Activated naive CD4-positive, alpha-beta T cell (primary cell): ENCODE measurements around the gene FAM174C.
"Not testable (repeated sequence)": the region's sequence is repeated elsewhere in the genome, so short reads cannot be mapped to it uniquely, and the experiment has no call there.

Experiments
- DNase-seq, 4 experiments: peaks; one replicate each; lab custom pipeline; 2025; lab: John Stamatoyannopoulos, UW

The FAM174C gene

DNA sequence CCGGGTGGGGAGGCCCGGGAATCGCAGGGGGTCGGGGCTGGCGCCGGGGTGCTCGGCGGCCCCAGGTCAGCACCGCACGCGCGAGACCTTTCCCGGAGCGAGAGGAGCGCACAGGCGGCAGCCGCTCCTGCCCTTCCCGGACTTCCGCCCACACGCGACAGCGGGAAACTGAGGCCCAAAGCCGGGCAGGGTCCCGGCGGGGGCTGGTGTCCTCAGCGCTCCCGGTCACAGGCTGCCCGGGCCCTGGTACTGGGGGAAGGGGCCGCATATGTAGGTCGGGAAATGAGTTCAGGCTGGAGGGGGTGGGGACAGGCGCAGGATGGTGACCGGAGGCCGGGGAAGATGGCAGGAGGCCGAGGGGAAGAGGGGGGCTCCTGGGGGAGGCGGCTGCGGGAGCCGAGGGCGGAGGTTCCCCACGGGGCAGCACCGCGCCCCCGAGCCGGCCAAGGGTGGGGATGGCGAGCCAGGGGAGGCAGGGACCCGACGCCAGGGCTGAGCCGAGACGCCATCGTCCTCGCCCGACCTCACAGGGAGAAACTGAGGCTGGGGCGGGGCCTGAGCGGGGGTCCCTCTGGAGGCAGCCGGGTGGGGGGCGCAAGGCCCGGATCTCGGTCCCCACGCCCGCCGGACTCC is 38.2 kb upstream of the FAM174C start:
- no peak for DNase-seq

GRCh38 chr19:1237754-1238368 is 37.5 kb upstream of the FAM174C start, which contains the start of gene CBARP:
TSS of gene CBARP (minus strand) at chr19:1238005. CDS start at chr19:1236100, 1,905 bp downstream.
- peak in 1 of 4 experiments; percentile 32 for DNase-seq

- DNase-seq, result no peak
Measured at GRCh38 chr19:1238369-1239303, 36.7 kb upstream of the FAM174C start.

- DNase-seq, result no peak
Measured at GRCh38 chr19:1239420-1239795, 35.9 kb upstream of the FAM174C start.

DNA sequence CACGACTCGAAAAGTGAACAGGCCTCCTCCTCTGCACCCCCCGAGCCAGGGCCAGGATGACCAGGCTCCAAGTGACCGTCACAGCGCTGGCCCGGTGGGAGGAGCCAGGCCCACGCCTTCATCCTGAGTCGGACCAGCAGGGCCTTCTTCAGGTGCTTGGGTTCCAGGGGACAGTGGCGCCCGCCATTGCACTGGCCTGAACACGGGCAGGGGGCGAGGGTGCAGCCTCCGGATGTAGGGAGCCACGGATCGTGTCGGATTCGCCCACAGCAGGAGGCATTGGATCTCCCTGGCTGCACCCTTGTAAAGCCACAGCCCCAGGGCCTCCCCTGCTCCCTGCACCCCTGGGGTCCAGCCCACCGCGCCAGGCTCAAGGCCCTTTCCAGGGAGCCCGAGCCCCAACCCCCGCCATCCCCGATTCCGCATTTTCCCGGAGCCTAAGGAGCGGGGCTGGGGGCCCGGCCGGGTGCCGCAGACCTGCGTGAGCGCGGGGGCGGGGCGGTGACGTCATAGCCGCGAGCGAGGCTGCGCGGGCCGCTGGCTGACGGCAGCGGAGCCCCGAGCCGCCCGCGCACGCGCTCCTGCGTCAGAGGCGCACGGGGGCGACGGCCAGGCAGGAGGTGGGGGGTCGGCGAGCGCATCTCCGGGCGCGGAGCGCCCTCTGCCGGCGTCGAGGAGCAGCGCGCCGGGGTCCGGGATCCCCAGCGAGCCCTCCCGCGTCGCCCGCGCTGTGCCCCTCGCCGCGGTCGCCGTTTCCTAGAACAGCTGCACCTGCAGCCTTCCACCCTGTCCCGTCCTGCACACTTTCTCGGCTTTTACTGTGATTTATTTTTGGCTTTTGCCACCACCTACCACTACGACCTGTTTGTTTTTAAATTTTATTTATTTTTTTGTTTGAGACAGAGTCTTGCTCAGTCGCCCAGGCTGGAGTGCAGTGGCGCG is 35.3 kb upstream of the FAM174C start:
- DNase-seq, result peak; percentile 74 to 97 (median 86)

GRCh38 chr19:1240925-1241324 is 34.4 kb upstream of the FAM174C start:
- DNase-seq, result no peak

- peak; percentile 52 to 93 (median 82) for DNase-seq
Measured at GRCh38 chr19:1241417-1242095, 33.8 kb upstream of the FAM174C start, which contains the start of gene ATP5F1D. TSS of gene ATP5F1D (plus strand) at chr19:1241751. CDS start at chr19:1241851, 100 bp downstream.

DNA sequence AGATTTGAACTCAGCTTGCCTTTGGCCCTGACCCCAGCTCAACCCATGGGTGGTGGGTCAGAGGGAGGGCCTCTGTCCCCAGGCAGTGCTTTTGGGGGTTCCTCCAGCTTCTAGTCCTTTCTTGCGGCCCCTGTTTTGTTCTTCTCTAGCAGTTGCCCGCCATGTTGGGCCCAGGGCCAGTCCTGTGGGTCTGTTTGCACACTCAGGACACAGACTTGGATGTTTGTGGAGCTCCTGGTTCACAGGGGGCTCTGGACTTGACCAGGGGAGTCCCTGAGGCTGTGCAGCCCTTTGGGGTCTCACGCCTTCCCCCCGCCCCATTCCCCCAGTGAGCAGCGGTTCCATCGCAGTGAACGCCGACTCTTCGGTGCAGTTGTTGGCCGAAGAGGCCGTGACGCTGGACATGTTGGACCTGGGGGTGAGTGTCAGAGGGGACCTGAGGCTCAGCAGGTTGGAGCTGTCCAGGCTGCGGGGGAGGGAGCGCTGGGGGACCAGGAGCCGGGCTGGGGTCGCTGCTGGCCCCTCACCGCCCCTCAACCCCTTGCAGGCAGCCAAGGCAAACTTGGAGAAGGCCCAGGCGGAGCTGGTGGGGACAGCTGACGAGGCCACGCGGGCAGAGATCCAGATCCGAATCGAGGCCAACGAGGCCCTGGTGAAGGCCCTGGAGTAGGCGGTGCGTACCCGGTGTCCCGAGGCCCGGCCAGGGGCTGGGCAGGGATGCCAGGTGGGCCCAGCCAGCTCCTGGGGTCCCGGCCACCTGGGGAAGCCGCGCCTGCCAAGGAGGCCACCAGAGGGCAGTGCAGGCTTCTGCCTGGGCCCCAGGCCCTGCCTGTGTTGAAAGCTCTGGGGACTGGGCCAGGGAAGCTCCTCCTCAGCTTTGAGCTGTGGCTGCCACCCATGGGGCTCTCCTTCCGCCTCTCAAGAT is 31.3 kb upstream of the FAM174C start:
- DNase-seq, result peak; percentile 69 to 88 (median 82)

DNA sequence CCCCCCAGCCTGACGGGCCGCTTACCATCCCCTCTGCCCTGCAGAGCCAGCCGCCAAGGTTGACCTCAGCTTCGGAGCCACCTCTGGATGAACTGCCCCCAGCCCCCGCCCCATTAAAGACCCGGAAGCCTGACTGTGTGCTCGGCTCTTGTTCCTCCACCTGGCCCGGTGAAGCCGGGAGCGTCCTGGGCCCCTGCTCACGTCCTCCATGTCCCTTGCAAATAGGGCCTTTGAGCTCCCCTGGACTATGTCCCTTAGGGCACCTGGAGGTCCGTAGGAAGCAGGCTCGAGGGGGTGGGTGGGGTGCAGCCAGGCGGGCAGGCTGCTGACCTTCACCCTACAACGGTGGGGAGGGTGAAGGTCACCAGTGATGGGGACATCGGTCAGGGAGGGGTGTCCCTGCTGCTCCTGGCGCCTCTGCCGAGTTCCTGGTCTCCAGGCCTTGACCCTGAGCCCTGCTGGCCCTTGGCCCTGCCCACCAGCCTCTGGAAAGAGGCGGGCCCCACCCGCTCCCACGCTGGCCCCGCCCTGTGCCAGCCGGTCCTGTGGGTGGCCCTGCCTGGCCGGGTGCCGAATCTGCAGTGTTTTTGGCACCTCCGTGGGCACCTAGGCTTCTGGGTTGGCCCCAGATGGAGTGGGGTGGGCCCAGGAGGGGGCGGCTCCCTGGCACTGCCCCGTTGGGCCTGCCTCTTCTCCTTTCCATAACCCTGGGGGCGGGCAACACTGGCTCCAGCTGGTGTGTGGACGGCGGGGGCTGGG is 30.5 kb upstream of the FAM174C start:
- DNase-seq, result no peak

DNA sequence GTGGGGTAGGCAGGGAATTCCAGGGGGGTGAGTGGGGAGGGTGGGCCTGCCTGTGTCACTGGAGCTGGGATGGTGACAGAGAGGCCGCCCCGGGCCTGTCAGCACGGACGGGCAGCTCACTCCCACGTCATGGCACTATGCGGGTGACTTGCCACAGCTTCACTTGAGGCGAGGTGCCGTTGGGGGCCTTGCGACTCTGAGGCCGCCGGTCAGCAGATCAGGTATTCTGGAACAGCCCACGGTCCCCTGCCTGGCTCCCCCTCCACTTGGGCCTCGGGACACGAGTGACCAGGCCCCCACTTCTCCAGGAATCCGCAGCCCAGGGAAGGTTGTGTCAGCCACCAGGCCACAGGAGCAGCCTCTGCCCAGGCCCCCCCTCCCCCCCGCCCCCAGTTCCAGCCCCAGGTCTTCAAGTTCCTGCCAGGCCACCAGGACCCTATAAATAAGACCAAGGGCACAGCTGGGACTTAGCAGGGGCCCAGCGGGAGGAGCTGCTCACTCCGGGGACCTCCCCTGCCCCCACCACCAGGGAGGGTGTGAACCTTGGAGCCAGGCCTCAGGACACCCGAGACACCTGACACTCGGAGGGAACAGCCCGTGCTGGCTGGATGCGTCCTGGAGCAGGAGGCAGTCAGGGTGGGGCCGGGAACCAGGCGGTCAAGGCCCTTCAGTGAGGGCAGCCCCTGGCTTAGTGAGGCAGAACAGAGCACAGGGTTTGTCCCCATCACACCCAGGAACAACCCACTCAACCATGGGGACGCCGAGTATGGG is 29.7 kb upstream of the FAM174C start:
- no peak for DNase-seq

DNA sequence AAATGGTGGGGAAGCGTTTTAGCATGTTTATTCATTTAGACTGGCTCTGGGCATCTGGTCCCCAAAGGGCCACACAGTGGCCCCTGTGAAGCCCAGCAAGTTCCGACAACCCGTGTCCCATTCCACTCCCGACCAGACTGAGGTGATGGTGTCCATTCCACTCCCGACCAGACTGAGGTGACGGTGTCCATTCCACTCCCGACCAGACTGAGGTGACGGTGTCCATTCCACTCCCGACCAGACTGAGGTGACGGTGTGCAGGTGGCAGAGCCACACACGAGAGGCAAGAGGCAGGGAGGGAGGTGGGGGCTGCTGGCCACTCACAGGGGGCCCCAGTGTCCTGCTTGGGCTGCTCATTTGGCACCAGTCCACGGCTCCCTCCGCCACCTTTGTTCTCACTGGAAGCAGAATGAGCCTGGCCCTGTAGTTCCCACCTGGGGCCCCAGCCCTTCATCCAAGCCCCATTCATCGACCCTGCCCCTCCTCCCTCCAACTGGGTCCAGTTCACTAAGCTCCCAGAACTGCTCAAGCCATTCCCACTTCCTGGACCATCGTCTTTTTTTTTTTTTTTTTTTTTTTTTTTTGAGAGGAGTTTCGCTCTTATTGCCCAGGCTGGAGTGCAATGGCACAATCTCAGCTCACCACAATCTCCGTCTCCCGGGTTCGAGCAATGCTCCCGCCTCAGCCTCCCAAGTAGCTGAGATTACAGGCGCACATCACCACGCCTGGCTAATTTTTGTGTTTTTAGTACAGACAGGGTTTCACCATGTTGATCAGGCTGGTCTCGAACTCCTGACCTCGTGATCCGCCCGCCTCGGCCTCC is 28.9 kb upstream of the FAM174C start:
- not testable (repeated sequence) for DNase-seq

- DNase-seq, result no peak
Measured at GRCh38 chr19:1247748-1248138, 27.6 kb upstream of the FAM174C start.

DNA sequence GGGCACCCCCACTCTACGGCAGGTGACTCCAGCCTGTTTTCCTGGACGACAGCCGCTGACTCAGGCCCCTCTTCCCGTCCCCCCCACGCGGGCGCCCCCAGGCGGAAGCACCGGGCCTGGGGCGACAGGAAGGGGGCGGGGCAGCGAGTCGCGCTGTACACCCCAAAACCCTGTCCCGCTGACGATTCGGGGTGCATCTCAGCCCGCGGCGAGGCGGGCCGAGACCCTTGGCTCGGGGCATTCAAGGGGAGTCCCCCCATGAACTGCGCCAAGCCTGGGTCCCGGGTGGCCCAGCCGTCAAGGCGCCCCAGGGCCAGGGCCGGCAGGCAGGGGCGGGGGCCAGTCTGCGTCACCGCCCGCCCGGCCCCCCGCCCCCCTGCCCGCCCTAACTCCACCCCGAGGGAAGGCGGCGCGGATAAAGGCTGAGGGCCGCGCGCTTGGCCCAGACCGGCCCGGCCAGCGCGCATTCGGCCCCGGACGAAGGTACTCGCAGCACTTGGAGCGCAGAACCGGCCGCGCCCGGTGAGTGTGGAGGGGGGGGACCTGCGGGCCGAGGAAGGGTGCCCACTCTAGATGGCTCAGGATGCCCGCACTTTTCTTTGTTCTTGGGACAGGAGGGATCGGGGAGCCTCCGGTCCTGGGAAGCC is 27.1 kb upstream of the FAM174C start, which contains the start of gene MIDN:
Gene MIDN, plus strand, starts transcription at position 445 of the 647 bp plus-strand sequence. CDS start 1,714 bp downstream, outside the sequence.
- peak in 2 of 4 experiments; percentile 35 to 68 for DNase-seq

- peak; percentile 70 to 86 (median 81) for DNase-seq
Measured at GRCh38 chr19:1248786-1249297, 26.5 kb upstream of the FAM174C start.

DNA sequence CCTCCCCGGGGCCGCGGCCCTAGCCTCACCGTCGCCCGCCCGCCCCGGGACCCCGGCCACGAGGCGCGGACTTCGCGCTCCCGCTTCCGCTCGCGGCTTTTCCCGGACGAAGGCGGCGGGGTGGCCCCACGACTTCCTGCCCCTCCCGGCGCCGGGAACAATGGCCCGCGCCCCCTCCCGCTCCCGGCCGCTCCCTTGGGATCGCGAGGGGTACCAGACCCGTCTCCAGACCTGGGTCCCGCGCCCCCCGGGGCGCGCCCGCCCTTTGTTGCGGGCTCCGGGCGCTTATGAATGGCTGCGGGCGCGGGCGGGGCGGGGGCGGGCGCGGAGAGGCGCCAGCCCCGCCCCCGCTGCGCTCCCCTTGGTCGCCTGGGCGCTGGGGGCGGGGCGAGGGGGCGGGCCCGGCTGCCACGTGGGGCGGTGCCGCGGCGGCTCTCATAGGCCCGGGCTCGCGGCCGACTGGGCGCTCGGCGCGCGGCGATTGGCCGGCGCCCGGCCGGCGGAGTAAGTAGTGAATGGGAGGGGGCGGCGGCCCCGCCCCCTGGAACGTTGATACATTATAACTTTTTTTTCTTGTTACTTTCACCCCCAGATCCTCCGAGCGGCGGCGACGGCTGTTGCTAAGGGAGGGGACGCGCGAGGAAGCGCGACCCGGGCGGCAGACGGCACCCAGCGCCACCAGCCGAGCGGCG is 25.9 kb upstream of the FAM174C start:
- DNase-seq, result peak; percentile 79 to 98 (median 90)

GRCh38 chr19:1249990-1250436 is 25.3 kb upstream of the FAM174C start:
- DNase-seq, result no peak
